ENCODE data around the gene NRG2. TPM values are rescaled to one million over a fixed set of nuclear protein-coding genes. Genes with fewer than 3 reads are reported as not detected.

Gene NRG2
- total RNA-seq, 1 donor from 2014 or later: 0.41 TPM

GRCh38 chr5:139903450-139903794 lies 139.7 kb downstream of the NRG2 start:
- no peak for DNase-seq

GRCh38 chr5:139901986-139902385 lies 141.1 kb downstream of the NRG2 start:
- no peak for DNase-seq

DNA sequence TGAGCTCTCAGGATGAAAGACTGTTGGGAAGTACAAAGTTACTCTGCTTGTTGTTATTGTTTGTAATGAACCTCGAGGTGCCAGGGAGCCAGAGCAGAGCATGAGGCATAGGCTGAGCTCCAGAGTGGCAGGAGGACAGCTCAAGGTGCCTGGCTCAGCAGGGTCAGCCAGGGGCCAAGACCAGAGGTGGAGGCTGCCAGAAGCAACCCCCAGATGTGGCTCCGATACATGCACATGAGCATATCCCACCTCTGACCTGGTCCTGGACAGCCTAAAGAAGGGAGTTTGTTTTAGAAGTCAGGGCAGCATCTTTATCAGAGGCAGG lies 141.9 kb downstream of the NRG2 start:
- no peak for DNase-seq

- DNase-seq: no peak
Observed at GRCh38 chr5:139900546-139901250, 142.4 kb downstream of the NRG2 start.

DNA sequence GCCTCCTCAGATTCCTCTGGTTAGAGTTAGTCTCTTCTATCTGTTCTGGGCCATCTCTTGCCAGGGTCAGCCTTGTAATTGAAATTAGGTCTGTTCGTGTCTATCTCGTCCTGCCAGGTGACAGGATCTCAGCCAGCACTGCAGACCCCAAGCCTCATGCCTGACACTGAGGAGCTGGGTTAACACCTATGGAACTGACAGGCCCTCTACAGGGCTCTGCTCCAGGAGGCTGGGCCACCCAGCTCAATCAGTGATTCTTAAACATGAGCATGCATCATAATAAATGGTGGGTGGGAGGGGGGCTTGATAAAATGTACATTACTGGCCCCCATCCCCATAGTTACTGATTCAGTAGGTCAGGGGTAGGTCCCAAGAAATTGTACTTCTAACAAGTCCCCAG lies 144.1 kb downstream of the NRG2 start:
- no peak for DNase-seq

GRCh38 chr5:139897982-139898381 lies 145.1 kb downstream of the NRG2 start:
- no peak for DNase-seq

DNA sequence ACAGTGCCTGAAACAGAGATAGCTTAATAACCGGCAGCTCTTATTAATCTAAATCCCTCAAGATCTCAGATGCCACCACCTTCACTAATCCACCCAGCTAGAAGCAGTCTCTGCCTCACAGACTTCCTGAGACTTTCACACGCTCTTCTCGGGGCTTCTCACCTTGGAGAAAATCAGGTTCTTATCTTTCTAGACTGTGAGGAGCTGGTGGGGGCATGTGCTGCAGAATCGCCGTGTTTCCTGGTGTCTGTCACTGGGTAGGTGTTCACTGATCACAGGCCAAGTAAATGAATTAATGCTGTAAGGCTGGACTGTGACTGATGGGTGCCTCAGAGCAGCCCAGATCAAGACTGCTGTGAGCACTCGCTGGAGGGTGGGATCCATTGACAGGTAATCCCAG lies 145.8 kb downstream of the NRG2 start:
- no peak for DNase-seq

GRCh38 chr5:139896718-139897117 lies 146.4 kb downstream of the NRG2 start:
- no peak for DNase-seq

DNA sequence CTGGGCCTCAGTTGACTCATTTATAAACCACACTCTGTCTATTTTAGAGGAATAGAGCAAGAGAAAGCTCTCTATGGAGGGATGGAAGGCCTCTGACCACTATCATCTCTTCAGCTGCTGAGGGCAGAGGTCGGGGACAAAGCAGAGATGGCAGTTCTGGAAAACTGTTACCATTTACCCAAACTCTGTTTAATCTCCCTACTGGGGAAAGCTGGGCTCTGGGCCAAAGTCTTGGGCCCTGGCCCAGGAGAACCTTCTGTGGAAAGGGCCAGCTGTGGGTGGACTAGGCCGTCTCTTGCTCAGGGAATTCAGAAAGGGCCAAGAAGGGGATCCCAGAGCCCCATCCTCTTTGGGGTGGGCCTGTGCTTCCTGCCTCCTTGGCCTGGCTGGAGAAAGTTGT lies 147.5 kb downstream of the NRG2 start:
- DNase-seq: peak; percentile 17

DNA sequence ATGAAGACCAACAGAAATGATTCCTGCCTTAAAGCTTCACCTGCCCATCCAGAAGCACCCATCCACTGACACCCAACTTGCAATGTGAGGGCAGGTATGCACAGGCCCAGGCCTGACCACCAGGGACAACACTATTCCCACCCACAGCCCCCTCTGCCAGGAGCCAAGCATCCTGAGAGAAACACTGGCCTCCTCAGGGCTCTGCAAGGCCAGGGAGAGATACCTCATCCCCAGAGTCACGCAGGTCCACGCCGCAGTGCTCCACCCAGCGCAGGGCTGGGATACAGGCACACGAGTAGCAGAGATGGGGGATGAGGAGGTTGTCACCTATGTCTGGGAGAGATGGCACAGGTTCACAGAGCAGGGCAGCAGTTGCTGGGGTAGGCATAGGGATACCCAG lies 148.1 kb downstream of the NRG2 start:
- no peak for DNase-seq

DNA sequence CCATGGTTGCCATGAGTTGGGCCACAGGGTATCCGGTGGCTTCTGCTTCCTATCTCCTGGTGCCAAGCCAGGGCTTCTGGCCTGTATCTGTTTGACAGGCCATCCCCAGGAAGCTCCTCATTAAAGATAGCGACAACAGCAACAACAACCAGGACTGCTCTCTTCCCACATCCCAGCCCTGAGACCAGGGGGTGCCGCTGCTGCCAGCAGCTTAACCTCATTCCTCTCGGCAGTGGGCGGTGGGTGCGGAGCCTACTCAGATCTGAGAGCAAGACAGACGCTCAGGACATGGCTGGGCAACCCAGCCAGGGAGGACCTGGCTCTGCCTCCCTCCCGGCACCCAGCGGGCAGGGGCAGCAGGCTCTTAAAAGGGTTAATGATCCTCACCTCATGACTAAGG lies 149.2 kb downstream of the NRG2 start:
- no peak for DNase-seq

DNA sequence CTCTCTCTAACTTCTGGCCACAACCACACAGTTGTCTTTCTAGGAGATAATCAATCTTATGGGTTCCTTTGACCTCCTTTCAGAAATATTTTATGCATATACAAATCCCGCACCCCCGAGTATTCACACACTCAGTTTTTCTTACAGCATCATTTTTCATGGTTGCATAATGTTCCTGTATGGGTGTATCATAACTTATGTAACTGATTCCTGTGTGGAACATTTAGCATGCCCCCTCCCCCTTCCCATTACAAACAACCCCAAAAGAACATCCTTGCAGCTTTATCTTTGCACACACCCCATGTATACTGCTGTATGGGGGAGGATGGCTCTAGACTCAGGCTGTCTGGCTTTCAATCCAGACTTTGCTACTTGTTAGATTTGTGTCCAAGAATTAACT lies 153.7 kb downstream of the NRG2 start:
- DNase-seq: no peak

GRCh38 chr5:139888370-139888769 lies 154.7 kb downstream of the NRG2 start:
- DNase-seq: no peak

DNA sequence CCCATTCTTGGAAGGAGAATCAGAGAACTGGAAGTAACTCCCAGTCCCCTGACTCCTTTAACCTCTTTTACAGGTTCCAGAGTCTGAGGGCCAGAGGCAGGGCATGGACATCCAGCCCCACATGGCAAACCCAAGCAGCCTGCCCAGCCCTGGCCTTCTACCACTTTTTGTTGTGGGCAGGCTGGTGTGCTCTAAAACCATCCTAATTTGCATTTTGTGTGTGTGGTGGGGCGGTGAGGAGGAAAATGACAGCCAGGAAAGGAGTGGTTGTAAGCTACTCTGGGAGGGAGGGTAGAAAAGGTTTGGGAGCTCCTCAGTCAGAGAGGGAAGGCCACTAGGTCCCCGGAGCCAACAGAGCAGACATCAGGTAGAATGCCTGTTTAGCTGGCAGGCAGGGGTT lies 156.9 kb downstream of the NRG2 start:
- DNase-seq: no peak

DNA sequence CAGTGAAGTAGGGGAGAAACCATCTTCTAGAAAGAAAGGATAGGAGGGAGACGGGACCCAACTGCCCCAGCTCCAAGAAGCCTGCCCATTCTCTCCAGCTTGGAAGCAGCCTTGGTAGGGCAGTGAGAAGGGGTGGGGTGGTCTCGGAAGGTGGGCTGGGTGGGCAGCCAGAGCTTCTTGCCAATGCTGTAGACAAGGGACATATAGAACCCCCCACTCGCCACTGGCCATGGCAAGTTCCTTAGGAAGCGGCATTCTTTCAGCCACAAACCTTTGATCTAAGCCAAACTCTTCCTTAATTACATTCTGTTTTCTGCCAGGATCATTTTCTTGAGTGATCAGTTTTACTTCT lies 157.3 kb downstream of the NRG2 start:
- no peak for DNase-seq

DNA sequence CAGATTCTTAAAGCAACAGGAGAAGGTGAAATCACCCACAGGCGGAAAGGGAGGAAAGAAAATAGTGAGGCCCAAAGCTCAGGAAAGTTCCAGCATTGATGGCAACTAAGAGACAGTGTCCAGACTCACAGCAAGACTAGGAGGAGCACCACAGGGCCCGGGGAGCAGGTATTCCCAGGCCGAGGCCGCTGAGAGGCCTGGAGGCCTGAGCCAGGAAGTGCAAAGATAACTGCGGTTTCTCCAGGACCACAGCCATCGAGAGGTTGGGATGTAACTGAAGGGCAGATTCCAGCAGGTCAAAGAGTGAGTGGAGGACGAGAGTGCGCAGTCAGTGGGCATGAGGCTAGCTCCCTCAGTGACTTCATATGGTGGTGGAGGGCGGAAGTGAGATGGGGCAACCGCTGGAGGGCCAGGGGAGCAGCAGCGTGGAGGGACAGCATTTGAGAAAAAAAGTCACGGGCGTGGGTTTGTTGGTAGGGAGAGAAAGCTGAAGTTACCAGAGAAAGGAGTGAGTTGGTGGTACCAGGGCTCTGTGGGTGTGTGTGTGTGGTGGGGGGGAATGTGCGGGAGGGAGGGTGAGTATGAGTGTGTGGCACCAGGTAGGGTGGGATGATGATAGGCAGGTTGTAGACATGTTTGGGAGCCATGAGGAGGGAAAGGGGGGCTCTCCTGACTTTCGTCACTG lies 157.8 kb downstream of the NRG2 start:
- DNase-seq: no peak

DNA sequence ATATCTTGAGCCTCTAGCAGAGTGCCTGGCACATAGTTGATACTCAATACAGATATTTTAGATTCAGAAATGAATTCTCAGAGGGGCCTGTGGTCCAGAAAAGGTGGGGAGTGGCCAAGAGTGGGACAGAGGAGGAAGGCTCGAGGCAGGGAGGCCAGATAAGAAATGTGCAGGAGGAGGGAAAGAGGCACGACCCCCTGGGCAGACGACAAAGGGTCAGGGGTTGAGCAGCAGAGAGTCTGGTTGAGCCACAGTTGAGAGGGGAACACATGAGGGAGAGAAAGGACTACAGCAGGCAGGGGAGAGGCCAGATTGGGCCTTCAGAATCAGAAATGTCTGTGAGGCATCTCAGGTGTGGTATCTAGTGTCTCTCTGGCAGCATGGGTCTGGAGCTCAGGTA lies 158.4 kb downstream of the NRG2 start:
- DNase-seq: no peak

DNA sequence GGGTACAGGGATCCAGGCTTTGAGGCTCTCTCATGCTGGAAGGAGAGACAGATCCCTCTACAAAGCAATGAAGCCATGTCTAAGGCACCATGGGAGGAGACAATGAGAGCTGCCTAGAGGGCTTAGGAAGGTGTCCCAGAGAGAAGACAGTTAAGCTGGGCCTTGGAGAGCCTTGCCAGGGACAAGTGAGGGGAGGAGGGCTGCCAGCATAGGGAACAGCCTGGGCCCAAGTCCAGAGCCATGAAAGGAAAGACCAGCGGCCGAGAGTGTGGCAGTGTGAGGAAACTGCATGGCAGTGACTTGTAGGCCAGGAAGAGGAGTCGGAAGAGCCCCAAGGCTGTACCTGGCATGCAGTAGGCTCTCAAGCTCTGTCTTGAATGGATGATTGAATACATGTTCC lies 159.0 kb downstream of the NRG2 start:
- peak; percentile 32 for DNase-seq

GRCh38 chr5:139882961-139883539 lies 160.0 kb downstream of the NRG2 start:
- peak; percentile 87 for DNase-seq

- DNase-seq: peak; percentile 70
Observed at GRCh38 chr5:139882316-139882715, 160.8 kb downstream of the NRG2 start.

DNA sequence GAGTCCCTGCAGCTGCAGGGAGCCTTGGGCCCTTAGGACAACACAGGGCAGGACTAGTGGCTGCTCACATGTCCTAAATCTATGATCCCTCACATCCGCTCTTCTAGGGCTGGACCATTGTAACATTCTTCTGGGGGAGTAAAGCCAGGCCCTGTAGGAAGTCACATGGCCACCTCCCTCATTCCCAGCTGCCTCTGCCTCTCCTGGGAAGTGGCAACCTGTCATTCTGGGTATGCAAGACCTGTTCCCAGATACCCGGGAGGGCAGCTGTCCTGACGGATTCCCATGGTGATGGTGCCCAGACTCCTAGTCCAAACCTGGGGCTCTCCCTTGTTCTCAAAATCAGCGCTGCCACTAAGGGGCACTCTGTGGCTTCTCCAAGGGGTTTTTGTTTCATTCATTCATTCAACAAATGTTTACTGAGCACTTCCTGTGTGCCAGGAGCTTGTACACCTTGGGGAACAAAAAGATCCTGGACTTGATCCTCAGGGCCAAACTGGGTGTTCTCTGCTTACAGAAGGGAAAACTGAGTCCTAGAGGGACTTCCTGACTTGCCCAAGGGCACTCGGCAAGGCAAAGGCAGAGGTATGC lies 161.9 kb downstream of the NRG2 start:
- DNase-seq: peak; percentile 73

DNA sequence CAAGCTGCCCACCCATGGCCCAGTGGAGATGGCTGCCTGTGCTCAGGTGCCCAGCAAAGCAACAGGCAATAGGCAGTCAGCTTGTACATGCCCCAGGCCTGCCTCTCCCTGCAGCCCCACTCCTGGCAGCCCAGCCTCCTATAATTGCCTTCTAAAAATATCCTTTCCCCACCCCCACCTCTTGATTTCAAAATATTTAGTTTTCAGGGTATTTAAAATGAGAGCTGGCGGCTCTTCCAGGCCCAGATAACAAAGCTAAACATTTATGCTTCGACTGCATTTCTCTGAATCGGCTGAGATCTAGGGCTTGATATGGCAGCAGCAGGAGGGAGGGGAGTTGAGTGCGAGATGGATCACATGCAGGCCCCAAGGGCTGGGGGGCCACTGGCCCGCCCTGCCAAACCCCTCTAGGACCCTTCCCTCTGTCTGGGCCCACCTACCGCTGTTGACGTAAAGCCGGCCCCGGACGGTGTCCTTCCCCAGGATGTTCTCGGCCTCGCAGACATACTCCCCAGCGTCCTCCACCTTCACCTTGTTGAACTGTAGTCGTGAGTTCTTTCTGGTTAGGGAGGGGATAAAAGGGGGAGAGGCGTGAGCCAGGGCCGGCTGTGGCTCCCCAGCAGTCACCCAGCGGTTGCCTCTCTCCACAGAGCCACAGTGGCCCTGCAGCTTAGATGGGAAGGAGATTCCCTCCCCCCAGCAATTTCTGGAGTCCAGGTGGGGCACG lies 162.5 kb downstream of the NRG2 start:
- DNase-seq: peak; percentile 42

- no peak for DNase-seq
Observed at GRCh38 chr5:139878093-139878492, 165.0 kb downstream of the NRG2 start.
